Stimulated activated CD8-positive, alpha-beta memory T cell treated with anti-CD3 and anti-CD28 coated beads, Interleukin-2, amount 100 ng/mL, for 1 hour (primary cell): ENCODE measurements around the gene OR52E6.
A peak's percentile ranks its signal among the peaks of the same experiment; 100 is the strongest.

Source experiments
- DNase-seq, 2 donors: peaks; one replicate each; pipeline ENCODE4 v3.0.0-alpha.2; 2020; ENCODE audit warnings: low read depth in 2 of 2

Gene OR52E6

DNA sequence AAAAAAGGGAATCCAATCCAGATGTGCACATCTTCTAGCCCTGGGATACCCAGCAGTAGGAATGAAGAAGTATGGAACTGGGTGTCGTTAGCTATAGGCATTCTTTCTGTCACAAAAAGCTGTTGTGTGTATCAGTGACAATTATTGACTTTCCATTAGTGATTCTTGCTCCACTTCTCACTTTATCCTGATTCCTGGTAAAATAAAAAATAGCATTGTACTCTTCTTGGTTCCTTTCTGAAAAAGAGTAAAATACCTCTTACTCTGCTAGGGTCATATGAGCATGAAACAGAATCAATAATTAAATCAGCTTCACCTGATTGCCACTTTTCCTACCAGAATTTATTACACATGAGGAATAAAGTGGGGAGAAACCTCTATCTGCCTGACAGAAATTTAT is at the start of gene OR52E6:
Gene OR52E6, minus strand, starts transcription at position 101 of the 400 bp plus-strand sequence. Its CDS starts 0 bp downstream, at position 101.
- no peak for DNase-seq

DNA sequence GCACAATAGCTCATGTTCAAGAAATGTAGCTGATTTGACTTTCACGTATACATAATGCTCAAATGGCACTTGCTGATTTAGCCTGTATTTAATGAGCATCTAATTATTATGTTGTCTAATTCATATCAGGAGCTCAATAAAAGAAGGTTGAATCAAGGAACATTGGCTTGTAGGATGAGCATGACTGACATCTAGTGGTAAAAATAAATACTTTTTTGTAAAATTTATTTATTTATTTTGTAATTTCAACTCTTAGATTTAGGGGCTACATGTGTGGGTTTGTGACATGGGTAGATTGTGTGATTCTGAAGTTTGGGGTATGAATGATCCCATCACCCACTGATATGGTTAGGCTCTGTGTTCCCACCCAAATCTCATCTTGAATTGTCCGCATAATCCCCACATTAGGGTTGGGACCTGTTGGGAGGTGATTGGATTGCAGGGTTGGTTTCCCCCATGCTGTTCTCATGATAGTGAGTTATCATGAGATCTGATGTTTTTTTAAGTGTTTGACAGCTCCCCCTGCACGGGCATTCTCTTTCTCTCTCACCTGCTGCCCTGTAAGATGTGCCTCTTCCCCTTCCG is 49.6 kb upstream of the OR52E6 start:
- no peak for DNase-seq

DNA sequence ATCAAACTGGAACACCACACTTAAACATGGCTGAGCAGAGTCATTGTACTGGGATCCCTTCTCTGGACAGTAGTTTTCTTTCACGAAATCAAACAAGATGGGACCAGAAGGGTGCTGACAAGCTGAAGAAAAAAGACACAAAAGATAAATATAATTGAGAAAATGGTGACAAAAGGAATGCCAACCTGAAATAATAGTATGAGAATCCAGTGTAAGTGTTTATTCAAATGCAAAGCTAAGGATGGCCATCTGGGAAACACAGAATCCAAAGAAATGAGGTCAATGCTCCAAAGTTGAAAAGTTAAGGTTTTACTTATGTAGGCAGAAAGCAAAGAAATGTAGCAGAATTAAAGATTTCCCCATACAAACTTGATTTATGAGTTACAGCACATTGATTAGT is 46.0 kb upstream of the OR52E6 start:
- DNase-seq, result no peak

DNA sequence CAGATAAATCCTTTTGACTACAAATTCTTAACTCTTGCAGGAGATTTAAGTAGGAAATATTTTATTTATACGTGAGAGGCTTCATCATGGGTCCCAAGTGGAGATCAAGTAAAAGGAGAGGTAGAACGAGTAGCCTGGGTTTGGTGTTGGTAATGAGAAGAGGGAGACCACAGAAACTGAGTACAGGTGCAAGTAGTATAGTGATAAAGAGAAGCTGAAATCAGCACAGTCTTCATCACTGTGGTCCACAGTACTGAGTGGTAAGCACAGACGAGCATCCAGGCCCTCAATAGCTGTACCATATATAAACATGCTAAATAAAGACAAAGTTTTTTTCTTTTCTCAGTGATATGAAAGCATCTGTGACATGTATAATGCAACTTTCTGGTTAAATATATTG is 45.5 kb upstream of the OR52E6 start:
- DNase-seq, result no peak

DNA sequence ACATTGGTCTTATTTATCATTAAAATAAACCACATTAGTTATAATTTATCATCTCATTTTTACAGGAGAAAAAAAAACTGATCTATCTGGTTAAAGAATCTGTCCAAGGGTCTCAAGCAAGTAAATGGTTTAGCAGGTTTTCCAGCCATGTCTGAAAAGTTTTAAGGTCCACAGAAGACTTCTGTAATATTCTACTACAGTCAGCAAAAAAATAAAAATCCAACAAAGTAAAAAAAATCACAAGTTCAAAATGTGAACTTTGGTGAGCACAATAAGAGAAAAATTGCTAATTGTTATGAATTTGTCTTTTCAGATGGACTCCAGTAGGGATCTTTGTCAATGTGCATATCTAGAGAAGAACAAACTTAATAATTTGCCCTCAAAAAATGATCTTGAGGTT is 40.1 kb upstream of the OR52E6 start:
- no peak for DNase-seq

DNA sequence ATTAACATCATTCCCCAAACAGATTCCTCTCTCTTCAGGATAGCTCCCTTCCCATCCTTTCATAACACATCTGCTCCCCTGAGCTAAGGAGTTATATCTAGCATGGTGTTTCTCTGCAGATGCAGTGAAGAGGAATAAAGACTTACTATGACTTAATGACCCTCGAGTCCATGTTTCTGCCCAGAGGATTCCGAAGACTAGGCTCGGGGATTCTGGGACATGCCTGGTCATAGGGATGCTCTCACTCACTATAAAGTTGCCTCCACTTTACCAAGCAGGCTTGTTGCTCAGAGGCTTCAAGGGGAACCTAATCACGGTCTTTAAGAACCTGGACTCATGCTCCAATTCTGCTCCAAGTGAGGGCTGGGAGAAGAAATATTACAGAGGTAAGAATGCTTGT is 38.6 kb upstream of the OR52E6 start, which contains the start of gene OR52E4:
Gene OR52E4, plus strand, starts transcription at position 301 of the 400 bp plus-strand sequence. CDS start 3,664 bp downstream, outside the sequence.
- no peak for DNase-seq

DNA sequence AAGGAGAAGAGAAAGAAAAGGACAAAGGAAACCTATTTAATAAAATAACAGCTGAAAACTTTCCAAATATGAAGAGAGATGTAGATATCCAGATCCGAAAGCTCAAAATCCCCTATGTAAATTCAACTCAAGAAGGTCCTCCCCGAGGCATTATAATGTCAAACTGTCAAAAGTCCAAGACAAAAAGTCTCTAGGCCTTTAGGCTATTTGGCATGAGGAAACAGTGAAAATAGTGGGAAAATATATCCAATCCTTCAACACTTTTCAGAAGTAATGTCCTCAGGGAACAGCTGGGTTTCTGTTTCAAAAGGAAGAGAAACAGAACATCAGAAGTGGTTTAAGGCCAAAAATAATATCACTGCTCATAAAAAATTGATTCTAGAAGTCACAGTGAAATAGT is 36.9 kb upstream of the OR52E6 start:
- no peak for DNase-seq

DNA sequence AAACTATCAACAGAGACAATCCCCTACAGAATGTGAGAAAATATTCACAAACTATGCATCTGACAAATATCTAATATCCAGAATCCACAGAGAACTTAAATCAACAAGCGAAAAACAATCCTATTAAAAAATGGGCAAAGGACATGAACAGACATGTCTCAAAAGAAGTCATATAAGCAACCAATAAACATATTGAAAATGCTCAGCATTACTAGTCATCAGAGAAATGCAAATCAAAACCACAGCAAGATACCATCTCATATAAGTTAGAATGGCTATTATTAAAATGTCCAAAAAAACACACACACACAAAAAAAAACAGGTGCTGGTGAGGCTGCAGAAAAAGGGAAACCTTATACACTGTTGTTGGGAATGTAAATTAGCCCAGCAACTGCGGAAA is 24.1 kb upstream of the OR52E6 start:
- DNase-seq, result no peak

DNA sequence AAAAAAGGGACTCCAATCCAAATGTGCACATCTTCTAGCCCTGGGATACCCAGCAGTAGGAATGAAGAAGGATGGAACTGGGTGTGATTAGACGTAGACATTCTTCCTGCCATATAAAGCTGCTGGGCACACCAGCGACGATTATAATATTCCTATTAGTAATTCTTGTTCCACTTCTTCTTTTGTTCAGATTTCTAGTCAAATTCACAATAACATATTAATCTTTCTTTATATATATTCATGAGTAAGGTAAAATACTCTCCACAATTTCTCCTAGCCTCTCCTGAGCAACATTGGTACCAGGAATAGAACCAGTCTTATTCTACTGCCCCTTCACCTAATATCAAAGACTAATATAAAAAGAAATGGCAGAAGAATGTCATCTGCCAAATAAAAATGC is 15.9 kb upstream of the OR52E6 start, which contains the start of gene OR52E8:
Gene OR52E8, minus strand, starts transcription at position 101 of the 400 bp plus-strand sequence. Its CDS starts 0 bp downstream, at position 101.
- DNase-seq, result no peak

DNA sequence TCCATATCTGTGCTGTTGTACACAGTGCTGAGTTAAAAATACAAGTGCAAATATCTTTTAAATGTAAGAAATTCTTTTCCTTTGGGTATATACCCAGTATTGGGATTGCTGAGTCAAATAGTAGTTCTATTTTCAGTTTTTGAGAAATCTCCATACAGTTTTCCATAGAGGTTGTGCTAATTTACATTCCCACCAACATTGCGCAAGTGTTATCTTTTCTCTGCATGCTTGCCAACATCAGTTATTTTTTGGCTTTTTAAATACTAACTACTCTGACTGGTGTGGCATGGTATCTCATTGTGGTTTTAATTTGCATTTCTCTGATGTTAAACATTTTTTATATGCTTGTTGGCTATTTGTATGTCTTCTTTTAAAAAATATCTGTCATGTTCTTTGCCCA is 9.3 kb upstream of the OR52E6 start:
- no peak for DNase-seq

DNA sequence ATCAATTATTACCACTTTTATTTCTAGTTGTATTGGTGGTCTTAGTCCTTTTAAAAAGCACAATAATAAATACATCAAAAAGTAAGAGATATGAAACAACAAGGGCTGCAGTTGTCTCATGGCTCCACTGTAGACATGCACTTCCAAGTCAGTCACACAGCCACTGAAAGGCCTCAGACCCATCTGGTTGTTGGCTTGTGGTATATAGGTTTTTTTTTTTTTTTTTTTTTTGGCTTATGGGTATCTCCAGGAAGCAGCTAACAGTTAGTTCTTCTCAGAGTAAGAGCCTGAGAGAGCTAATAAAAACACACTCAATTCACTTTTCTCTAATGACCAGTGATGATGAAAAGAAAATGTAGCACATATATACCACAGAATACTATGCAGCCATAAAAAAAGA is 6.0 kb upstream of the OR52E6 start:
- no peak for DNase-seq

DNA sequence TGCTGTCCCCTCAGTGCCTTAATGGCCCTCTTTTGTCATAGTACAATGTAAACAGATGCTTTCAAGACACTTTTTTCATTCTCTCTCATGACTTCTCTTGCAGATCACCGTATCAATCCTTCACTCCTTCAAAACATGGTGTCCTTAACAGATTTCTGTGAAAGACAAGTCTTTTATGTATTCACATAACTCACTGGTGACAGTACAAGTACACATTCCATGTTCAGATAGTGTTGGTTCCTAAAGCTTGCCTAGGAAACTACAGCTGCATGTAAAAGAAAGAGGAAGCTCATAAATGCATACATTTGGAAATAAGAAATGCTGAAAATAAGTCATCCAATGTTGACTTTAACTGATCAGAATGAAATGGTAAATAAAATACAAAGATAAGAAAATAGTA is 5.0 kb upstream of the OR52E6 start:
- DNase-seq, result no peak

DNA sequence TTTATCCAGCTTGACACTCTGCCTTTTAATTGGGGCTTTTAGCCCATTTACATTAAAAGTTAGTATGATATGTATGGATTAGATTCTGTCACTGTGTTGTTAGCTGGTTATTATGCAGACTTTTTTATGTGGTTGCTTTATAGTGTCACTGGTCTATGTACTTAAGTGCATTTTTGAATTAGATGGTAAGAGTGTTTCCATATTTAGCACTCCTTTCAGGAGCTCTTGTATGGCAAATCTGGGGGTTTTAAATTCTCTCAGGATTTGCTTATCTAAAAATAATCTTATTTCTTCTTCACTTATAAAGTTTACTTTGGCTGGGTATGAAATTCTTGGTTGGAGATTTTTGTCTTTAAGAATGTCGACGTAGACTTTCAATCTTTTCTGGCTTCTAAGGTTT is 4.0 kb downstream of the OR52E6 start:
- no peak for DNase-seq

DNA sequence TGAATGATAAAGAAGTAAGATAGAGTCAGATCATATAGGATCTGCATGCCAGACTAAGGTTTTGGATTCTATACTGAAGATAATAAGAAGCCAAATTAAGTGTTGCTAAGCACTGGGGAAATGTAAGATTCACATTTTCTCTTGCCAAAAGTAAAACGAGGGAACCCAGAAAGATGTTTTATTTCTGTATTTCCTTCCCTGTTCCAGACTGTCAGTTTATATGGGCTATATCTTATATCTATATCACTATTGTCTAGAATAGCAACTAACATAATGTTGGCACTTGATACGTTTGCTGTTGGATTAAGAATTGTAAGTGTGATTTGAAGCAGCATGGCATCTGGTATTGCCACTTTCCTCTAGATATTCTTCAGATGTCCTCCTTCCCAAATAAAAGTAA is 8.3 kb downstream of the OR52E6 start:
- DNase-seq, result no peak

DNA sequence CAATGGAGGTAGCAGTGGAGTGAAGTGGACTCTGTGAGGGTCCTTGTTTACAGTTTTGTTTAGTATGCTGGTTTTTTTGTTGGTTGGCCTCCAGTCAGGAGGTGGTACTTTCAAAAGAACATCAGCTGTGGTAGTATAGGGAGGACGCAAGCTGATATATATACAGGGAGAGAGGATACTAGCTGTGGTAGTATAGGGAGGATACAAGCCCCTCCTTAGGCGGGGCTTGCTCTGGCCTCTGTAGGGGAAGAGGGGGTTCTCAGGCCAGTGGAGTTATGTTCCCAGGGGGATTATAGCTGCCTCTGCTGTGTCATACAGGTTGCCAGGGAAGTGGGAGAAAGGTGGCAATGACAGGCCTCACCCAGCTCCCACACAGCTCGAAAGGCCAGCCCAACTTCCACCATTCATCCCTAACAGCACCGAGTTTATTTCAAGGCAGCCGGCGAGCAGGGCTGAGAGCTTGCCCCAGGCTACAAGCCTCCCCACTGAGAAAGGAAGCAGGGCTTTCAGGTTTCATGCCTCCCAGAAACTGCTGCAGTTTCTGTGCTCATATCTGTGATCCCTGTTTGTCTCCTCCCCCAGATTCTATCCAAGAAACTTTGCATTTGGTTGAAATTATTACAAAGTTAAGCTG is 10.4 kb downstream of the OR52E6 start:
- no peak for DNase-seq

DNA sequence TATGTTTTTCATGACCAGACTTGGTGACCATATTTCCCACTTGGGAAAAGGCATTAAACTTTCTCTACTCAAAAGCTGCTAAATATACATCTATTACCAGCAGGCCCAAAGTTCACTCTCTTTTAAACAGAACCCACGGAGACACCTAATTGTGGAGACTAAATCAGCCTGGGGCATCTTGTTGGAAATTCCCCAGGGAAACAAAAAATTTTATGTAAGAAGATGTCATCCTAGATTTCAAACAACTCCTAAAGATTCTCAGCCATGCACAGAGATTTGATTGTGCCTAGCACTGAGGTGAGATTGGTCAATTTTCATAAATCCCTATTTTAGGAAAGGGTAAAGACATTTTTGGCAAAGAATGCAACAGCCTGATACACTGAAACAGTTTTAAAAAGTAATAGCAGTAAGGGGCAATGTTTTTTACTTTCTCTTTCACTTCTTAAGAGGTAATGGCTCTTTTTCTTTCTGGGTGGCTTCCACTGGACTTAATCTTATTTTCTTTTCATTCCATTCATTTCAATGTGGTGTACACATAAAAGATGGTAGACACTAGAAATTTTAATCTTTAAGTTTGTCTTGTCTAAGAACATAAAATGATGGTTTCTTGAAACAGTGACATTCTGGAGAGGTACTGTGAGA is 23.3 kb downstream of the OR52E6 start:
- no peak for DNase-seq

DNA sequence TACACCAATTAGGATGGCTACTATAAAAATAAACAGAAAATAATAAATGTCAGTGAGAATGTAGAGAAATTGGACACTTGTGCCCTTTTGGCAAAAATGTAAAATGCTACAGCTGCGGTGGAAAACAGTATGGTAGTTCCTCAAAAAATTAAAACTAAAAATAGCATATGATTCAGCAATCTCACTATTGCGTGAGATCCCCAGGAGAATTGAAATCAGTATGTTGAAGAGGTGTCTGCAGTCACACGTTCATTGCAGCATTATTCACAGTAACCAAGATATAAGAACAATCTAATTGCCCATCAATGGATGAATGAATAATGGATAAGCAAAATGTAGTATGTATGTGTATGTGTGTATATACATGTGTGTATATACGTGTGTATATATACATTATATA is 26.2 kb downstream of the OR52E6 start:
- DNase-seq, result no peak

DNA sequence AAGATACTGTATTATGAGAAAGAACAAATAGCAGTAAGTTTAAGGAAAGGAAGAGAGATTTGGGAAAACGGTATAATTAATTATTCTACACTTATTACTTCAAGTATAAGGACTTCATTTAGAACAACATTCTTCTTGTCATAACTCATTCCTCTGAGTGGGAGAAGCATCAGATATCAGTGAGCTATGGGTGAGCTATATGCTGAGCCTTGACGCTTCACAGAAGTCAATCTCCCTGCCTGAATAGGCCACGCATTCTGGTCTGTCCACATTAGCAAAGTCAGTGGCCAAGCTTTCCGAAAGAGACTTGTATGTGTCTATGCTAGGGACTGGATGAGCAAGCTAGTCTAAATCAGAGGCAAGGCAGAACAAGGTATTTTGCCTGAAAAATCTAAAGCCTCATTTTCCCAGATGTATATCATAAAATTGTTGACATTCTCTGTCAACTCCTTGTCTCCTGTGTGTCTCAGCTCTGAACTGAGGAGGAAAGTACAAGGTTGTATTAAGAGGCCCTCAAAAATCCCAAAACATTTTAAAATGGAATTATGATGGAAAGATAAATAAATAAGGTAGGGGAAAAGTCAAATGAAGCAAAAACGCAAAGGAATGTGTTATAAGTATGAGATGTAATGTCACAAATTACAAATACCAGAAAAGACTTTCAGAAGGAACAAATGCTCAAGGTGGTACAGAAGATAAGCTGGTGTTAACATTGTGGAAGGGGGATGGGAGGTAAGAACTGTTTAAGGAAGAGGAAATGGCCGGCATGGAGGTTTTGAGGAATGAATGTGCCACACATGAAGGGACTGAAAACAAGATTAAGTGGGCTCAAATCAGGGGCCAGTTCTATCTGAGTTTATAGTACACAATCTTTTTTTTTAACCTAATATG is 31.5 kb downstream of the OR52E6 start:
- no peak for DNase-seq

DNA sequence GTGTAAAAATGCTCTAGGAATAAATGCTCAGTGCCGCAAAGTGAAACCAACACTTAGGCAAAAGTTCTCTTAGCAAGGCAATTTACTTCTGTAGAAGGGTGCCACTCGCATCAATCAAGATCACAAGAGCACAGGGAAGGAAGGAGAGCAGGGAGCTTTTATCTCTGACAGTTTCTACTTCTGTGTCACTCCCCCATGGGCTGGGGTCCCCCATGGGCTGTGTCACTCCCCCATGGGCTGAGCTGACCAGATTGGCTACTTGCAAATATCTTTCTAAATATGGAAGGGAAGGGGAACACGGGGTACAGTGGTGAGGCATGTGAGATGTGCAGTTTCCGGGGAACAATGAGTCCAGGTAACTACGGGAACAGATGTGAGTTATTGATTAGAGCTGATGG is 32.6 kb downstream of the OR52E6 start:
- DNase-seq, result no peak

DNA sequence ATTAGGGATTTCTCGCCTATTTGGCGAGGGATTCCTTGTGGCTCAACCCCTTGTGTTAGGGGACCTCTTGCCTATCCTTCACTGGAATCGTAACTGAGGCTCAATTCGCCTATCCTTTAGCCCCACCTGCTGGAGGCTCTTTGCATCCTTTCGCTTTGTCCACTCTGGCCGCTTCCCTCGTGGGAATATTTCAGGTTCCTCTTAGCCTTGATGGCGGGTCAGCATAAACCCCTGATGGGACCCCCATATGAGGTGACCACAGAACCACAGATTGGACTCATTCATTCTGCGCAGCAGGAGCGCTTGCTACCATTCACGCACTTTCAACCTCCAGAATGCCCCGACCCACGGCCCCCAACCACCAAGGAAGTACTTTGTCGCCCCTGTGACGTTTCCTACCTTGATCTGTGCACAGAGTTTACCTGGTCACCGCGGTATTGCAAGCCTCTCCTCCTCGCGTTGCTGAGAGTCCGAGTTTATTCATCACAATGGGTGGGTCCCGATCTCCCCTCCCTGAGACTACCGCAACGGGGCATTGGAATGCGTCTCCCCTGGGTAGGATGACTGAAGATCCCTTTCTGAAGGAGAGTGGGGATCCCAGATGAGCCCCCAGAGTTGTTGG is 33.1 kb downstream of the OR52E6 start, which contains the start of gene OR52N2:
Gene OR52N2, plus strand, starts transcription at position 425 of the 622 bp plus-strand sequence. CDS start 11,412 bp downstream, outside the sequence.
- DNase-seq, result peak; percentile 38

DNA sequence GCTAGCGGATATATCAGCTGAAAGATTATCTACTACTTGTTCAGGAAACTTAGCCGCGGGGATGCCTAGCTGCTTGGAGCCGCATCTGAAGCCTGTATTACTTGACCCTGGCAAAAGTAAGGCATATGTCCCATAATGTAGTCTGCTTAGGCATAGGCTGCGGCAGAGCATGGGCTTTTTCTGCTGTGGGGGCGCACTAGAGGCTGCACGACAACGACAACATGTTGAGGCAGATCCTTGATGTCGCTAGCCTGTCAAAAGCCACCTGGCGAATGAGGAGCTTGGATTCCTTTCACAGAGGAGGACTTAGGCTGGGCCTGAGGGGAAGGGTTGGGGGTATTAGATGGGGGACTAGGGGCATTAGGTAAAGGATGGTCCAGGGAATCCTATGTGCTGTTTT is 34.1 kb downstream of the OR52E6 start:
- DNase-seq, result no peak

DNA sequence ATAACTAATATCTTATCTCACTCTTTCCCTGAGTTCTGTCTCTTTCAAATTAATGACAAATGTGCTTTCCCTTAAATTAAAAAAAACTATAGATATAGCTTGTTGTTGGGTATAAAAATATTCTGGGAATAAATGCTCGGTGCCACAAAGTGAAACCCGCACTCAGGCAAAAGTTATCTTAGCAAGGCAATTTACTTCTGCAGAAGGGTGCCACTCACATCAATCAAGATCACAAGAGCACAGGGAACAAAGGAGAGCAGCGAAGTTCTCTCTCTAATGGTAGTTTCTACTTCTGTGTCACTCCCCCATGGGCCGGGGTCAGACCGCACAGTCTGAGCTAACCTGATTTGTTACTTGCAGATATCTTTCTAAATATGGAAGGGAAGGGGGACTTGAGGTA is 37.7 kb downstream of the OR52E6 start:
- no peak for DNase-seq
